GM12892 (cell line): ENCODE data around the gene CNTN5.

Source experiments
- DNase-seq: peaks from one replicate; pipeline ENCODE4 v3.0.0; 2011; ENCODE audit not compliant: insufficient read length
- FAIRE-seq: peaks from 2 replicates; lab custom pipeline; 2011; peaks lifted over from hg19 to GRCh38; lab: Jason Lieb, UNC
- POLR2A ChIP-seq: IDR thresholded peaks from 2 replicates; pipeline ENCODE4 v1.6.1; 2011; ENCODE audit warnings: low read depth, low read length, control low read depth
- POLR2AphosphoS5 ChIP-seq: IDR thresholded peaks from 2 replicates; pipeline ENCODE4 v1.6.1; 2011; ENCODE audit warnings: low read depth, low read length, control low read depth
- TAF1 ChIP-seq: IDR thresholded peaks from 2 replicates; pipeline ENCODE4 v1.6.1; 2011; ENCODE audit warnings: low read depth, mild to moderate bottlenecking, control low read depth, low read length, borderline replicate concordance

CNTN5 gene

GRCh38 chr11:100359281-100359680 is 1338.5 kb downstream of the CNTN5 start:
- no peak for TF ChIP-seq POLR2AphosphoS5
- TF ChIP-seq TAF1: no peak
- no peak for TF ChIP-seq POLR2A
- DNase-seq (no peak), FAIRE-seq (no peak)

GRCh38 chr11:100367892-100368291 is 1347.1 kb downstream of the CNTN5 start:
- DNase-seq: no peak
- FAIRE-seq: no peak

GRCh38 chr11:100383357-100383865 is 1362.7 kb downstream of the CNTN5 start:
- FAIRE-seq: no peak
- DNase-seq: no peak

More at GRCh38 chr11:100367892-100368291, 1347.1 kb downstream of the CNTN5 start:
- TF ChIP-seq POLR2AphosphoS5 (no peak), POLR2A (no peak), TAF1 (no peak)

GRCh38 chr11:100396266-100396665 is 1375.5 kb downstream of the CNTN5 start:
- DNase-seq (no peak), FAIRE-seq (no peak)
- TF ChIP-seq TAF1: no peak
- no peak for TF ChIP-seq POLR2A
- TF ChIP-seq POLR2AphosphoS5: no peak

More at GRCh38 chr11:100383357-100383865, 1362.7 kb downstream of the CNTN5 start:
- TF ChIP-seq POLR2AphosphoS5: no peak
- no peak for TF ChIP-seq TAF1
- TF ChIP-seq POLR2A: no peak

DNA sequence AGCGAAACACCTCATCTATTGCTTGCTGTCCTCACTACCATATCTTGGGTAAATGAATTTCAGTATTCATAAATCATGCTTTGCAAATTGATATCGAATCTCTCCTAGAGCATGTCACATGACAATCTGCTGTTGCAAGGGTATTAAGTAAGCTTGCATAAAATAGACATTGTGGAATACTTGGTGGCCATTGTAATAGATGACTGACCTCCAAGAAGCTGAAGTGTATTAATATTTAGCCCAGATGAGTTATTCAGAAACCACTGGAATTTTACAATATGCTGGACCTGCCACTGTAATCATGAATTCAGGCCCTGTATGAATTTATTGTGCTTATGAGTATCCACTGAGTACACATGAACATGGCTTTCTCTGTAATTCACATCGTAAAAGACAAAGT is 1376.7 kb downstream of the CNTN5 start:
- DNase-seq: no peak
- no peak for FAIRE-seq
- TF ChIP-seq TAF1: no peak
- TF ChIP-seq POLR2A: no peak
- TF ChIP-seq POLR2AphosphoS5: no peak

- FAIRE-seq (no peak), DNase-seq (no peak)
- TF ChIP-seq POLR2AphosphoS5: no peak
- TF ChIP-seq TAF1: no peak
- TF ChIP-seq POLR2A: no peak
Measured at GRCh38 chr11:100403816-100404215, 1383.1 kb downstream of the CNTN5 start.

- no peak for DNase-seq
- FAIRE-seq: no peak
- TF ChIP-seq POLR2A: no peak
- no peak for TF ChIP-seq POLR2AphosphoS5
- TF ChIP-seq TAF1: no peak
Measured at GRCh38 chr11:100404907-100405306, 1384.2 kb downstream of the CNTN5 start.
